Stimulated activated naive B cell treated with anti-CD40 and anti-IgM and Interleukin-4, amounts not matched to agents 10 μg/mL and 1 μg/mL and 100 μg/mL, for 72 hours (primary cell): ENCODE data around the gene PLVAP.

Experiments
- ATAC-seq, 2 donors: fragments of 150-1000 bp; cut with Tn5 transposase; replicated peaks; 2 replicates each; pipeline ENCODE4 v1.10.0; 2021; ENCODE audit warnings: moderate library complexity in 1 of 2
- DNase-seq: peaks from one replicate; pipeline ENCODE4 v3.0.0; 2021
- H3K27ac Mint-ChIP-seq: one replicate; pipeline ENCODE4 v1.8.0; 2022; ENCODE audit warnings: mild to moderate bottlenecking, mixed read lengths
- H3K27me3 Mint-ChIP-seq, 2 donors: one replicate each; pipeline ENCODE4 v1.8.0; 2022; ENCODE audit warnings: mixed read lengths in 2 of 2
- H3K36me3 Mint-ChIP-seq, 2 donors: one replicate each; pipeline ENCODE4 v1.8.0; 2022; ENCODE audit warnings: mixed read lengths in 2 of 2, mild to moderate bottlenecking in 1 of 2
- H3K4me1 Mint-ChIP-seq, 2 donors: one replicate each; pipeline ENCODE4 v1.8.0; 2022; ENCODE audit warnings: mixed read lengths in 2 of 2, mild to moderate bottlenecking in 1 of 2
- H3K4me3 Mint-ChIP-seq, 2 donors: one replicate each; pipeline ENCODE4 v1.8.0; 2022; ENCODE audit warnings: mild to moderate bottlenecking in 2 of 2, mixed read lengths in 2 of 2, moderate library complexity in 1 of 2
- H3K9me3 Mint-ChIP-seq, 2 donors: one replicate each; pipeline ENCODE4 v1.8.0; 2022; ENCODE audit warnings: mixed read lengths in 2 of 2, mild to moderate bottlenecking in 1 of 2

The PLVAP gene

DNA sequence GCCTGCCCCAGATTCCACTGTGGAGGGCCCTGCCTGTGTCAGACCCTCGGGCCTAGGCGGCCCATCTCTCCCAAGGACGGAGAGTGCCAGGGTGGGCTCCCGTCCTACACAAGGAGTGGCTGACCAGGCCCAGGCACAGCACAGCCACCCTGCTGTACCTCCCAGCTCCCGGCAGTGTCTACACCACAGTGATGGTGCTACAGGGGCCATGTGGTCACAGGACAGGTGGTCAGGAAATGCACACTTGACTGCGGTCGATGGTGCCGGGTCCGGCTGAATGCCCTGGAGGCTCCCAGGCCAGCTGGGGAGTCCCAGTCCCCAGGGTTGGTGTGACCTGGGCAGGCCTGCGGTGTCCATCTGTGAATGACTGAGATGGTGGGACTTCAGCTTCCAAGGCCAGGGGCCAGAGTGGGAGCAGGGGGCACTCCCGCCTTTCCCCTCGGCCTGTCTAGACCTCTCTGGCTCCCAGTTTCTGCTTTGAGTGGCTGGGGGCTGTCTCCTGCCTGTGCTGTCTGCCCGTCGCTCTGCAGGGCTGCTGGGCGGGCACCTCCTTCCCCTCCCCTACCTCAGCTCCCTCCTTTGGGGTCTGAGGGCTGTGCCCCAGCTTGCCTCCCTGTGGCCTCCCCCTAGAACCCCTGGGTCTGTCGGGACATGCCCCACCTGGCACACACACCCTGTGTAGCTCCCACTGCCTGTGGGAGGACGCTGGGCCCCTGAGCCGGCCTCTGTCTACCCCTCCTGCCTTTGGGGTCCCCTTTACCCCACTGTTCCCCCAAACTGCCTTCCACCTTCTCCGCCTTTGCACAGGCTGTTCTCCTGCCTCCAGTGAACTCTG is 55.3 kb downstream of the PLVAP start:
- no peaks in the 10 kb centered on the region for H3K27me3 Mint-ChIP-seq
- no peak overlapping the region for H3K4me3 Mint-ChIP-seq
- H3K27ac Mint-ChIP-seq: no peak overlapping the region
- no peaks in the 10 kb centered on the region for H3K9me3 Mint-ChIP-seq
- H3K36me3 Mint-ChIP-seq: peaks cover 22 to 27% of the 10 kb centered on the region in 2 donors
- DNase-seq: no peak
- no peak for ATAC-seq
- H3K4me1 Mint-ChIP-seq: peaks cover 2 to 13% of the 10 kb centered on the region in 2 donors

- H3K9me3 Mint-ChIP-seq: no peaks in the 10 kb centered on the region
- peaks cover 34 to 35% of the 10 kb centered on the region in 2 donors for H3K36me3 Mint-ChIP-seq
- peak overlapping the region; percentile 20 for H3K27ac Mint-ChIP-seq
- H3K4me1 Mint-ChIP-seq: peaks cover 5 to 21% of the 10 kb centered on the region in 2 donors
- no peak for DNase-seq
- no peak overlapping the region for H3K4me3 Mint-ChIP-seq
- no peaks in the 10 kb centered on the region for H3K27me3 Mint-ChIP-seq
- no peak for ATAC-seq
Observed at GRCh38 chr19:17320435-17320834, 56.7 kb downstream of the PLVAP start.

GRCh38 chr19:17319473-17320238 is 57.5 kb downstream of the PLVAP start:
- H3K27me3 Mint-ChIP-seq: no peaks in the 10 kb centered on the region
- no peak for ATAC-seq
- no peak for DNase-seq
- H3K4me1 Mint-ChIP-seq: peaks cover 5 to 21% of the 10 kb centered on the region in 2 donors
- peaks cover 34 to 35% of the 10 kb centered on the region in 2 donors for H3K36me3 Mint-ChIP-seq
- no peaks in the 10 kb centered on the region for H3K9me3 Mint-ChIP-seq
- no peak overlapping the region for H3K4me3 Mint-ChIP-seq
- peak overlapping the region; percentile 20 for H3K27ac Mint-ChIP-seq

DNA sequence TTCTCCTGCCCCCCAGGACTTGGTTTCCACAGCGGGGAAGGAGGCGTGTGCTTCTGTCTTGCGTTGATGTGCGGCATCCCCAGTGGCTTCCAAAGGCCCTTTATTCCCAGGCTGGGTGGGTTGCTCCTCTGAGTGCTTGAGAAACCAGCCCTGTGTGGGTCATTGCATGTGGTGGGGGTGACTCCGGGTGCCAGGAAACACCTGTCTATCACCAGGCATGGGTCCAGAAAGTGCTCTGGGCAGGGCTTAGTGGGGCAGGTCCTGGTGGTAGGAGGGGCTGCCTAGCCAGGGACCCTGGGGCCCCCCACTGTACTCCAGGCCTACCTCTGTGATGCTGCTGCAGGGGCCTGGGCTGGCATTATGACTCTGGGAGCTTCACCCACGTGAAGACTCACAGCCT is 58.2 kb downstream of the PLVAP start:
- ATAC-seq: no peak
- H3K9me3 Mint-ChIP-seq: no peaks in the 10 kb centered on the region
- H3K27ac Mint-ChIP-seq: no peak overlapping the region
- no peak overlapping the region for H3K4me3 Mint-ChIP-seq
- H3K36me3 Mint-ChIP-seq: peaks cover 39 to 41% of the 10 kb centered on the region in 2 donors
- H3K4me1 Mint-ChIP-seq: peaks cover 5 to 21% of the 10 kb centered on the region in 2 donors
- H3K27me3 Mint-ChIP-seq: no peaks in the 10 kb centered on the region
- no peak for DNase-seq

DNA sequence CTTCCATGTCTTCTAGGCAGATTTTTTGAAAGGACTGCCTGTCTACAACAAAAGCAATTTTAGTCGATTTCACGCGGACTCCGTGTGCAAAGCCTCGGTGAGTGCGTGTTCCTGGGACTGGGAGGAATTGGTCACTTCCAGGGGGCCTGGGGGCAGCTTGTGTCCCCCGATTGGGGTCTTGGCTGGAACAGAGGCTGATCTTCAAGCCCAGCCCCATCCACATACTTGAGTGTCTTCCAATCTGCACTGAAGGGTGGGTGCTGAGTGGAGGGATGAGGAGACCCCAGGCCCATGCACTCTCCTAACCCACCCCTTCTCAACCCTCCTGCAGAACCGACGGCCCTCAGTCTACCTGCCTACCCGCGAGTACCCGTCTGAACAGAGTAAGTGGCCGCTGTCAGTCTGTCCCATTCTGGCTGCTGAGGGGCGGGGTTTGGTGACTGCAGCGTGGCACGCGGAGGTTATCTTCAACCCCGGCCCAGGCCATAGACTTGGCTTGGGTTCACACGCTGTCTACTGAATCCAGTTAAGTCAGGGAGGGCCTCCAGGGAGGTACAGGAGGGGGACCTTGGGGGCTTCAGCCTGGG is 63.0 kb downstream of the PLVAP start:
- H3K4me1 Mint-ChIP-seq: peaks cover 18 to 34% of the 10 kb centered on the region in 2 donors
- H3K4me3 Mint-ChIP-seq: no peak overlapping the region
- H3K27me3 Mint-ChIP-seq: no peaks in the 10 kb centered on the region
- H3K36me3 Mint-ChIP-seq: peaks cover 32 to 34% of the 10 kb centered on the region in 2 donors
- no peak for DNase-seq
- H3K9me3 Mint-ChIP-seq: no peaks in the 10 kb centered on the region
- H3K27ac Mint-ChIP-seq: no peak overlapping the region
- no peak for ATAC-seq

DNA sequence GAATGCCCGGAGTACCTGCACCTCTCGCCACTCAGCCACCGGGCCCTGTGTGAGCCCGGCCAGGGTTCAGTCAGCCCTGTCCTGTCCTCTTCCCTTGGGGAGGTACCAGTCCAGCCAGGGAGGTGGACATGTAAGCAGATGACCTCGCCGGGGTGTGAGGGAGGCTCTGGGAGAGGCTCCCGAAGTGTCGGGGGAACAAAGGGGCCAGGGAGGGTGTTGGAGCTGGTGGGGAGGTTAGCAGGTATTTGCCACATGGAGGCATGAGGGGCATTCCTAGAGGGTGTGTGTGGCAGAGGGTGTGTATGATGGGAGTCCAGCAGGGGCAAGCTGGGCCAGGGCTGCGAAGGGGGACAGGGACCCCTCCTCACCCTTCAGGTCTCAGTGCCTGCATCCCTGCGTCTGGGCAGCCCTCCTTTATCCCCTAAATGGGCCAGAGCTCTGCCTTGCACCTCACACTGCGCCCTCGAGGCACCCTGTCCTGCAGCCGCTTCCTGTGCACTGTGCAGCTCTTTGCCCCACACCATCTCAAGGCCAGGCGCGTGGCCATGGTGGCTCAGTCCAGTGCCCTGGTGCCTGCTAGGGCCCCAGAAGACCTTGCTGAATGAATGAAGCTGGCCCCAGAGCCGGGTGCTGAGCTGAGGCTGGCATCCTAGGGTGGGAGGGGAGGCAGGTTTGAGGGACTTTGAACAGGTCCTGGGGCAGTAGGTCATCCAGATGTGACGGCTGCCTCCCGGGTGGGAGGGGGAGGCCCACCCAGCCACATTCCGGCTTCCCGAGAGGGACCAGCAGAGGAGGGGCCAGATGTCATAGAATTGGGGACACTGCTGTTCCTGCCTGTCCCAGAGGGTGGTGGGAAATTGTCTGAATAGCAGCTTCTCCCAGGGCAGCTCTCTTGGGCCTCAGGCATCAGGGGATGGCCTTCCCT is 64.7 kb downstream of the PLVAP start:
- Mint-ChIP-seq H3K27me3 (no peaks in the 10 kb centered on the region), H3K4me3 (no peak overlapping the region), H3K36me3 (peaks cover 32 to 34% of the 10 kb centered on the region in 2 donors), H3K9me3 (no peaks in the 10 kb centered on the region), H3K4me1 (peaks cover 24 to 45% of the 10 kb centered on the region in 2 donors), H3K27ac (no peak overlapping the region)
- DNase-seq (no peak), ATAC-seq (no peak)

DNA sequence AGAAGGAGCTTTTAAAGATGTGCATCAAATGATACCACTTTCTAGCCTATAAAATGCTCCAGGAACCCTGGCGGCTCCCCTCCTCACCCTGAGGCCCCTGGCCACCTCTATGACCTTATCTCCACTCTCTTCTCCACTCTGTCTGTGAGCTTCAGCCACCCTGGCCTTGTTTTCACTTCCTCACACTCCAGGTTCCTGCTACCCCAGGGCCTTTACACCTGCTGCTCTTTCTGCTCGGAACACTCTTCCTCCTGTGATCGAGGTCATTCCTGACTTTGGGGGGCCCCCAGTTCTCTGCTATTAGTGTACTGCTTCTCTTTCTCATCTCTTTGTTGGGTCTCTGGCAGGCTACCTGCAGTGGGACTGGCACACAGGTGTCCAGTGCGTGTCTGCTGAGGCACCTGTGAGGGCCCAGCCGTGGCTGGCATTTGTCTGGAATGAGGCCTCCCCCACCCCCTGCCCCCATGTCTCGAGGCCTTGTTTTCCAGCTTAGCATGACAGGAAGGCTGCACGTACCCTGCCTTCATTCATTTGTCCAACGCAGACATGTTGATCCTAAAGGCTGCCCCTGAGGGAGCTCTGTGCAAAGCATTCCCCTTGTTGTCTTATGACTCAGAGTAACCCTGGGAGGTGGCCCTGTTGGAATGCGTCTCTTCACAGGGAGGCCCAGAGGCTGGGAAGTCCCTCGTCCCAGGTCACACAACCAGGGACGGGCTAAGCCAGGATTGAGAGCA is 65.5 kb downstream of the PLVAP start:
- ATAC-seq: no peak
- Mint-ChIP-seq H3K36me3 (peaks cover 31 to 32% of the 10 kb centered on the region in 2 donors), H3K4me1 (peaks cover 26 to 49% of the 10 kb centered on the region in 2 donors), H3K27ac (no peak overlapping the region), H3K4me3 (peak overlapping the region in 1 of 2 donors; percentile 23), H3K9me3 (no peaks in the 10 kb centered on the region), H3K27me3 (no peaks in the 10 kb centered on the region)
- no peak for DNase-seq

- Mint-ChIP-seq H3K4me1 (peaks cover 29 to 45% of the 10 kb centered on the region in 2 donors), H3K9me3 (no peaks in the 10 kb centered on the region), H3K4me3 (peak overlapping the region; percentile 93 to 99), H3K27me3 (no peaks in the 10 kb centered on the region), H3K36me3 (peaks cover 21 to 24% of the 10 kb centered on the region in 2 donors), H3K27ac (peak overlapping the region; percentile 98)
- ATAC-seq (no peak), DNase-seq (no peak)
Observed at GRCh38 chr19:17309965-17310461, 67.1 kb downstream of the PLVAP start.

- peak within 1 kb of the TSS; percentile 98 for H3K27ac Mint-ChIP-seq
- H3K4me3 Mint-ChIP-seq: peak within 1 kb of the TSS; percentile 93 to 99
- peak; percentile 76 to 79 for ATAC-seq
- peak; percentile 99 for DNase-seq
- no peaks in the 10 kb centered on the region for H3K27me3 Mint-ChIP-seq
- H3K9me3 Mint-ChIP-seq: no peaks in the 10 kb centered on the region
- peaks cover 18 to 24% of the 10 kb centered on the region in 2 donors for H3K36me3 Mint-ChIP-seq
- peaks cover 33 to 50% of the 10 kb centered on the region in 2 donors for H3K4me1 Mint-ChIP-seq
Observed at GRCh38 chr19:17309198-17309964, 67.8 kb downstream of the PLVAP start, which contains the start of gene DDA1. Gene DDA1, plus strand, starts transcription at chr19:17309563. Its CDS starts 92 bp downstream, at chr19:17309655.

DNA sequence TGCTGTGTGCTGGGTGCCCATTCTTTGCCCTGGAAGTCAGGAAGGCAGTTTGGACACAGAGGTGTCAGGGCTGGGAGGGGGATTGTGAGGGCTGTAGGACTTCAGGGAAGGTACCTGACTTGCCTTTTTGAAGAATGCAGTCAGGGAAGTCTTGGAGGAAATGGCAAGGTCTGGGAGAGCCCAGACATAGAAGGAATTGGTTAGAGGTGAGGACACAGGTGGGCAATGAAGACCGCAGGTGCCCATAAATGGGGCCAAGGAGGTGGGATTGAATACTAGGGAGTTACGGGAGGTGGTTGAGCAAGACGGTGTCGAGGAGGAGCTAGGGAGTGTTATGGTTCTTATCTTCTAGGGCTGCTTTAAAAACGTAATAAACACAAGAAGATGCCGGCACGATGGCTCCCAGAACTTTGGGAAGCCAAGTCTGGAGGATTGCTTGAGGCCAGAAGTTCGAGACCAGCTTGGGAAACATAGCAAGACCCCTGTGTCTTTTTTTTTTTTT is 69.2 kb downstream of the PLVAP start:
- peak overlapping the region; percentile 22 for H3K27ac Mint-ChIP-seq
- peaks cover 39 to 59% of the 10 kb centered on the region in 2 donors for H3K4me1 Mint-ChIP-seq

GRCh38 chr19:17306285-17306714 is 70.8 kb downstream of the PLVAP start:
- H3K4me3 Mint-ChIP-seq: peak overlapping the region; percentile 90 to 95
- DNase-seq (no peak), ATAC-seq (no peak)
- H3K9me3 Mint-ChIP-seq: no peaks in the 10 kb centered on the region
- no peaks in the 10 kb centered on the region for H3K27me3 Mint-ChIP-seq
- H3K27ac Mint-ChIP-seq: peak overlapping the region; percentile 96
- peaks cover 3 to 4% of the 10 kb centered on the region in 2 donors for H3K36me3 Mint-ChIP-seq
- peaks cover 41 to 57% of the 10 kb centered on the region in 2 donors for H3K4me1 Mint-ChIP-seq

More for the DNA sequence above, 69.2 kb downstream of the PLVAP start:
- no peak for ATAC-seq
- Mint-ChIP-seq H3K27me3 (no peaks in the 10 kb centered on the region), H3K9me3 (no peaks in the 10 kb centered on the region), H3K36me3 (peaks cover 10 to 13% of the 10 kb centered on the region in 2 donors), H3K4me3 (peak overlapping the region in 1 of 2 donors; percentile 11)
- no peak for DNase-seq
